HPDE6-E6E7 (cell line): ENCODE results near the gene CLEC18B.
"Not testable (repeated sequence)": the region's sequence is repeated elsewhere in the genome, so short reads cannot be mapped to it uniquely, and the experiment has no call there.

ENCODE experiments used
- DNase-seq: peaks from one replicate; pipeline ENCODE4 v3.0.0; 2011; ENCODE audit warnings: missing footprints; ENCODE audit errors: extremely low spot score

The CLEC18B gene

DNA sequence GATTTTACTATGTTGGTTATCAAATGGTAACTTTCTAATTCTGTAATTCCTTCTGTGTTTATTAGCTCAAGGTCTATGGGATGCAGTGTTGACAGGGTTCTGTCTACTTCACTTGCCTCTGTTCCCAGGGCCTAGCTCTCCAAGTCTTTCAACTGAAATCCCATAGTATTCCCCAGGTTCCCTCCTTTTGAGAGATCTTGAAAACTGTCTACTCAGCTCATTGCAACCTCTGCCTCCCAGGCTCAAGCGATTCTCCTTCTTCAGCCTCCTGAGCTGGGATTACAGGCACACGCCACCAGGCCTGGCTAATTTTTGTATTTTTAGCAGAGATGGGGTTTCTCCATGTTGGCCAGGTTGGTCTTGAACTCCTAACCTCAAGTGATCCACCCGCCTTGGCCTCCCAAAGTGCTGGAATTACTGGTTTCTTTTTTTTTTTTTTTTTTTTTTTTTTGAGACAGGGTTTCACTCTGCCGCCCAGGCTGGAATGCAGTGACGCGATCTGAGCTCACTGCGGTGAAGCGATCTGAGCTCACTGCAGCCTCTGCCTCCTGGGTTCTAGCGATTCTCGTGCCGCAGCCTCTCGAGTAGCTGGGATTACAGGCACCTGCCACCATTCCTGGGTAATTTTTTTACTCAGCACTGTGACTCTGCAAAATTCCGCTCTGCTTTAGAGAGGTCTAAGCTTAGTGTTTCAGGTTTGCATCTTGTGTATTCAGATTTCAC is 22.5 kb upstream of the CLEC18B start:
- DNase-seq: not testable (repeated sequence)

DNA sequence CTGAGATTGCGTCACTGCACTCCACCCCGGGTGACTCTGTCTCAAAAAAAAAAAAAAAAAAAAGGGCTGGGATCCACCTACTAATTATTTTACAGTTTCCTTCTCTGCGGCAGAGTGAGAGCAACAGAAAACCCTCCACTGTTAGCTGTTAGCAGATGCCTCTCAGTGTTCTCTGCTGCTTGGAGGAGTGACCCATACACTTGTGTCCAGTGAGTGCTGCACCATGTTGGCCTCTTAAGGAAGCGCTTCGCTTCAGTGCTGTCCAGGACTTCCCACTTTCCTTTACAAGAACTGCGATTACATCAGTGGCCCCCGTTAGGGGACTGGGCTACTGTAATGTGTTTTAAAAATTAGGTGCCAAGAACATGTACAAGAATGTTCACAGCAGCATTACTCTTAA is 18.4 kb upstream of the CLEC18B start:
- no peak for DNase-seq

GRCh38 chr16:74438492-74438979 is 17.3 kb upstream of the CLEC18B start:
- no peak for DNase-seq

GRCh38 chr16:74431516-74431915 is 10.2 kb upstream of the CLEC18B start:
- no peak for DNase-seq

DNA sequence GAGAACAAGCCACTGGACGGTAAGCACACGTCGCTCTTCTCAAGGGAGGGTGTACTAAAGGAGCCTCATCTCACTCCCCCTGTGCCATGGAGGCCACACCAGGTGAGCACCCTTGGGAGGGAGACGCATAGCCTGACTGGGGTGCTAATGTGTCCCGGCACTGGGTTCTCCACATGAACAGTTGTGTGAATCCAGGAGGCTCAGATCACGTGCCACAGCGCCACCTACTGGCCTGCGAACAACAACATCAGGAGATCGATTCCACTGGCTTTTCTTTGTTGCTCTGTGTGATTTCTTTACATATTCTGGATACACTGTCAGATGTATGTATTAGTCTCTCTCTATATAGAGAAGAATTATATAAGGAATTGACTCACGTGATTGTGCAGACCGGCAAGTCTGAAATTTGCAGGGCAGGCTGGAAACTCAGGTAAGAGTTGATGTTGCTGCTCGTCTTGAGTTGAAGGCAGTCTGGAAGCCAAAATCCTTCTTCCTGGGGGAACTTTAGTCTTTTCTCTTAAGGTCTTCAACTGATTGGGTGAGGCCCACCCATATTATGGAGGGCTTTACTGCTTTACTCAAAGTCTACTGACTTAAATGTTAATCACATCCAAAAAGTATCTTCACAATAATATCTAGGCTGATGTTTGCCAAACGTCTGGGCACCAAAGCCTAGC is 8.9 kb upstream of the CLEC18B start:
- not testable (repeated sequence) for DNase-seq

DNA sequence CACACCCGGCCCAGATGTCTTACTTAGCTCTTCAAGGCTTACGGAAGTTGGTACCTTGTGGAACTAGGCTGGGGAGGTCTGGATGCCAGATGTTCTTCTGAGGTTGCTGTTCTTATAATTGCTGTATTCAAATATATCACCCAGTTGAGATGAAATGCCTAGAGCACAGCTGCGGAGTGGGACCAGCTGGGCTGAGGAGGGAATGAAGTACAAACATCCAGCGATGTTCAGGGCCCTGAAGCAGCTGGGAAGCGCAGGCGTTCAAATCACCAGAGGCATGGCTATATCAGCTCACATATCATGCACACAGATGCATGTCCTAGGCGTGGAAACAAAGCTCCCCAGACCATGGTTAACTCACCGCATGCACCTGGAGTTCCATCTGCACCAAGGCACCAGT is 7.2 kb upstream of the CLEC18B start:
- DNase-seq: not testable (repeated sequence)

- DNase-seq: not testable (repeated sequence)
Observed at GRCh38 chr16:74425751-74426150, 4.5 kb upstream of the CLEC18B start.

GRCh38 chr16:74423721-74424120 is 2.4 kb upstream of the CLEC18B start:
- DNase-seq: not testable (repeated sequence)

GRCh38 chr16:74422086-74422485 is 808 bp upstream of the CLEC18B start:
- not testable (repeated sequence) for DNase-seq

GRCh38 chr16:74421482-74421785 is 156 bp upstream of the CLEC18B start:
- not testable (repeated sequence) for DNase-seq

GRCh38 chr16:74419811-74420210 is 1.5 kb downstream of the CLEC18B start:
- DNase-seq: not testable (repeated sequence)

- not testable (repeated sequence) for DNase-seq
Observed at GRCh38 chr16:74417897-74418296, 3.4 kb downstream of the CLEC18B start.

GRCh38 chr16:74413920-74414319 is 7.4 kb downstream of the CLEC18B start:
- not testable (repeated sequence) for DNase-seq

DNA sequence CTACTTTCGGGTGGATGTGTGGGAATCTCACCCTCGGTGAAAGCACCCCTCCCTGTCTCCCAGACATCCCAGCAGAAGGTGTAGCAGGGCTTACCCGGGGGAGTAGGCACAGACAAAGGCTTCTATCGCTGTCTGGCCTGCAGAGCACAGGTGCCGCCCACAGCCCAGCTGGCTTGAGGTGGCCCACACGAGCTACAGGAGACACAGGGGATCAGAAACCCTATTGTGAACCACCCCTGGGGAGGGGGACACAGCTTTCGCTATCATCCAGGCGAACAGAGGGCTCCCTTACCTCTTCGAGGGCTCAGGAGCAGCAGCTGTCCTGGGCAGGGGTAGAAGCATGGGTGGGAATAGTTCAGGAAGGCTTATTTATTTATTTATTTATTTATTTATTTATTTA is 7.8 kb downstream of the CLEC18B start:
- not testable (repeated sequence) for DNase-seq

DNA sequence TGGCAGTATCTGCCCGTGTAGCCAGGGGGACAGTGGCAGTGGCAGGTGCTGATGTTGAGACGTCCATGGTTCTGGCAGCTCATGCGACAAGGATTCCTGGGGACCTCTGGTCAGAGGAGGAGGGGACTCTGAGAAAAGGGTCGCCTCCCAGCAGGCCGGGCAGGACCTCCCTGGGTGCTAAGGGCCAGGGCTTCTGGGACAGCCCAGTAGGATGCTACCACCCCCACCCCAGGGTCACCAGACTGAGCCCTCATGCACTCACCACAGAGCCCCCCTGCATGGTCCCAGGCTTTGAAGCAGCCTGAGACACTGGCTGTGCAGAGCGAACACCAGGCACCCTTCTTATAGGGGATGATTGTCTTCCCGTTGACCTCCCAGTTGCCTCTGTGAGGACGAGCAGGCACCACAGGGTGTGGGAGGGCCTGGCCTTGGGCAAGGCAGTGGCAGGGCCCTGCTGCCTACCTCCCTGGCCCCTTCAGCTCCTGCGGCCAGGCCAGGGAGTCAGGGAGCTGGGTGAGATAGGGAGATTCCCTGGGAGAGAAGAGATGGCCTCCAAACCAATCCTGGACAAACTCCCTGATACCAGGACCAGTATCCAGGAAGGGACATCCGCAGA is 8.4 kb downstream of the CLEC18B start:
- DNase-seq: not testable (repeated sequence)

- DNase-seq: not testable (repeated sequence)
Observed at GRCh38 chr16:74412138-74412774, 9.0 kb downstream of the CLEC18B start.

DNA sequence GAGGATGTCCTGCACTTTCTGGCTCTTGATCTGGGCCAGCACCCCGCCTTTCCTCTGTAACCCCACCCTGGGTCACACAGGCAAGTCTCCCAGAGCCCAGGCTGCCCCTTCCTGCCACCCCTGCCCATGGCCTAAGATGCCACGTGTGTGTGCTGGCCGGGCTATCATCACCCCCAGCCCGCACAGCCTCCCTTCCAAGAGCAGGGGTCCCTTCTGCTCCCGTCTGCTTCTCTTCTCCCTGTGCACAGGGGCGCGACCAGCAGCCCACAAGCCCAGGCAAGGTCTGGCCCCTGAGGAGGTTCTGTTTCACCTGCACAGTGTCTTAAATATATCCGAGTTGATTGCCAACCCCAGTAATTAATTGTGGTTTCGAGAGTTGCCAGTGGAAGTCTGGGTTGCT is 10.3 kb downstream of the CLEC18B start:
- not testable (repeated sequence) for DNase-seq

GRCh38 chr16:74410057-74410957 is 11.0 kb downstream of the CLEC18B start:
- not testable (repeated sequence) for DNase-seq

DNA sequence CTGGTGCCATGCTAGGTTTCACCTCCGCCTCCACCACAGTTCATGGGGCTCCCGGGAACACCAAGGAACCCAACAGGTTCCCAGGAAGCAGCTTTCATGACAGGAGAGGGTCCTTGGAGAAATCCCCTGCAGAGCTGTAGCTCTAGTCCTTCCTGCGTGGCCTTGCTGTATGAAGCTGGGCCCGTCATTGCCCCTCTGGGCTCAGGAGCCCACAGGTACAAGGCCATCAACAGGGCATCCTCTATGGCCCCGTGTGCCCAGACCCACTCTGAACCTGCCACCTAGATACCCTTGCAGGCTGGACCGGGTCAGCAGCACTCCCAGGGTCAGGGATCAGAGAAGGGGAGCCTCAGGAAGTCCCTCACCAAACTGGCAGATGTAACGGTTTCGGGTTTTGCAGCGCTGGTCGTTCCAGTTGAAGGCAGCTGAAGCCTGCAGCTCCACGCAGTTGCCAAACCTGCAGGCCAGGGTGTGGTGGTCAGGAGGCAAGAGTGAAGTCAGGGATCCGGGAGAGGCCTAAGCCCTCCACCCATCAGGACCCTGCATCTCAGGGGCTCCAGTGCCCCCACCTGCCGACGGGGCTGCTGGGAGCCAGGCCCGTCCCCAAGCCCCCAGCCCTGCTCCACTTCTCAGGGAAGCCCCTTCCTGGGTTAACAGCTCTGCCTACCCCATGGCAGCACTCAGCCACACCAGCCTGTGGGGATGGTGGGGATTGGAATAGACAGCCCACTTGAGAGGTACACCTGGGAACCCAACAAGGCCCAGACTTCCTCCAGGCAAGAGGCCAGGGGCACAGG is 11.9 kb downstream of the CLEC18B start:
- not testable (repeated sequence) for DNase-seq

- not testable (repeated sequence) for DNase-seq
Observed at GRCh38 chr16:74407362-74407705, 13.9 kb downstream of the CLEC18B start.
